Stimulated activated CD4-positive, alpha-beta T cell treated with anti-CD3 and anti-CD28 coated beads, Interleukin-12 subunit alpha, Interleukin-12 subunit beta, amount 100 ng/mL, for 4 hours (primary cell): Measurements from ENCODE around the gene SYDE2.

Experiments used
- DNase-seq: peaks from one replicate; pipeline ENCODE4 v3.0.0-alpha.2; 2020

The SYDE2 gene

GRCh38 chr1:85121744-85122143, 79.1 kb downstream of the SYDE2 start:
- no peak for DNase-seq

DNA sequence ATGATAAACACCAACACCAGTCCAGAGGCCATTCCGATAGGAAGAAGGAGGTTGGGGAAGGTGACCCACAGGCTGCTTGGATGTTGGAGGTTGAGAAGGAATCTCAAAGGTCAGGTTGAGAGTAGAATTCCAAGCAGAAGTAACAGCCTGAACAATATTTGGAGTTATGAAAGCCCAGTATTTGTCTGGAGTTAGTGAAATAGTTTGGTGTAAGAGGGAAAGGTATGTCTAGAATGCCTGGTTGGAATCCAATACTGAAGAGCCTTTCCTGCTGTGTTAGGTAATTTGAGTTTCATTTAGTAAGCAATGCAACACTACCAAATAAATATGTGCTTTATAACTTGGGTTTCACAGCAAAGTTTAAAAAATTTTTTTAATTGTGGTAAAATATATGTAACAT, 82.1 kb downstream of the SYDE2 start:
- no peak for DNase-seq

- DNase-seq: no peak
Observed at GRCh38 chr1:85116856-85117255, 84.0 kb downstream of the SYDE2 start.

DNA sequence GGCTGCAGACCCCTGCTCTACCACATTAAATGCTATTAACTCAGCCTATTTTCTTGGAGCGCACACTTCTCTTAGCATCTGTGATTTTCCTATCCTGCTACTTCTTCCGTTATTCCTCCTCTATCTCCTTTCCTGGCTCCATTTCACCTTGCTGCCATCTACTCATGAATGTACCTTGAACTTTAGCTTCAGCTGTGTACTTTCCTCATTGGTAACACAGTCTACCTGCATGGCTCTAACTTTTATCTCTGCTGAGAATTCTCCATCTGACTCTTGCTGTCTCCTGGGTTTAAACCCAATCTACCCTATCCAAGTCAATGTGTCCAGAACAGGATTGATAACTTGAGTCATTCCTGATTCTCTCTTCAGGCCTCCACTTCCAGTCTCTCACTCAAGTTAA, 84.9 kb downstream of the SYDE2 start:
- DNase-seq: no peak

GRCh38 chr1:85111695-85112094, 89.1 kb downstream of the SYDE2 start:
- no peak for DNase-seq

DNA sequence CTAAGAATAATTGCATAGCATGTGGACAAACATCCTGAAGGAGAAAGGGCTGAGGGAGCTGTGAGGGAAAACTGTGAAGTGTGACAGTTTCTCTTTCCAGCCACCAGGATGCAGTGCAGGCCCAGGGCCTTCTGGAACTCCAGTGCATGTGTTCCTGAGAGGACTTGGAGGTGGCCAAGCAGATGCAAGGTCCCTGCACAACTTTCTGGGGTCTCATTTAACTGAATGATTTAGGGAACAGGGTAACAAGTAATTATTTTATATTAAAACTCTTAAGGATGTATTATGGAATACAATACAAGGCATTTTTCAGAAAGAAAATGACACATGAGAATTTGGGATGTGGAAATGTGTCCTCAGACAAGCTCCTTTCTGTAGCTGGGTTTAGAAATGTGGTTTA, 91.3 kb downstream of the SYDE2 start:
- DNase-seq: peak; percentile 5
